Transverse colon (tissue), 4 donors: ENCODE data around the gene UHRF2.

Experiments
- POLR2AphosphoS5 ChIP-seq, 3 donors: sonication (generic); formaldehyde crosslinking; IDR thresholded peaks; one replicate each; pipeline ENCODE4 v1.6.1; 2016; ENCODE audit warnings: antibody characterized with exemption in 3 of 3
- TF ChIP-seq, protein P1 (sequence below), 5 experiments: fragments of 200-600 bp in 3 of 5; fragments of 450-650 bp in 2 of 5; sonication (generic) in 3 of 5; IDR thresholded peaks; 1 replicate in 2 of 5; 2 replicates in 3 of 5; pipeline ENCODE4 v1.5.1; 2016 to 2017; ENCODE audit warnings: antibody characterized with exemption in 5 of 5, inconsistent platforms in 3 of 5, mild to moderate bottlenecking in 2 of 5, moderate library complexity in 1 of 5

DNA sequence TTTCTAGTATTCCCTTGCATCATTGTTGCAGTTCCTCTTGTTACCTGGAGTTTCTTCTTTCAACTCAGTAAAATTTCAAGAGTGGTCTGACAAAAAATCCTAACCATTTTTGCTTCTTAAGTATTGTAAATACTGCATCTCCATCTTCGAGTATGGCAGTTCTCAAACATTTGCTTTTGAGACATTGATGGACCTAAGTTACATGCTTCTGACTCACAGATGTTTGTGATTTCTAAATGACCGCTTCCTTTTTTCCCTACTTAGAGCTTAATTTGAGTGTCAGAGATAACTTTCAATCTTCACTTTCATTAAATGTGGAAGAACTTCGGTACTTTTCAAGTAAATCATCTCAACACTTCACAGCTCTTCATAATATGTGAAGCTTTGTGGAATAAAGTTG is 4.2 kb downstream of the UHRF2 start:
- no peak for TF ChIP-seq POLR2AphosphoS5 (IDR thresholded peaks at IDR 0.05)
- TF ChIP-seq, protein P1, sequence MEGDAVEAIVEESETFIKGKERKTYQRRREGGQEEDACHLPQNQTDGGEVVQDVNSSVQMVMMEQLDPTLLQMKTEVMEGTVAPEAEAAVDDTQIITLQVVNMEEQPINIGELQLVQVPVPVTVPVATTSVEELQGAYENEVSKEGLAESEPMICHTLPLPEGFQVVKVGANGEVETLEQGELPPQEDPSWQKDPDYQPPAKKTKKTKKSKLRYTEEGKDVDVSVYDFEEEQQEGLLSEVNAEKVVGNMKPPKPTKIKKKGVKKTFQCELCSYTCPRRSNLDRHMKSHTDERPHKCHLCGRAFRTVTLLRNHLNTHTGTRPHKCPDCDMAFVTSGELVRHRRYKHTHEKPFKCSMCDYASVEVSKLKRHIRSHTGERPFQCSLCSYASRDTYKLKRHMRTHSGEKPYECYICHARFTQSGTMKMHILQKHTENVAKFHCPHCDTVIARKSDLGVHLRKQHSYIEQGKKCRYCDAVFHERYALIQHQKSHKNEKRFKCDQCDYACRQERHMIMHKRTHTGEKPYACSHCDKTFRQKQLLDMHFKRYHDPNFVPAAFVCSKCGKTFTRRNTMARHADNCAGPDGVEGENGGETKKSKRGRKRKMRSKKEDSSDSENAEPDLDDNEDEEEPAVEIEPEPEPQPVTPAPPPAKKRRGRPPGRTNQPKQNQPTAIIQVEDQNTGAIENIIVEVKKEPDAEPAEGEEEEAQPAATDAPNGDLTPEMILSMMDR (IDR thresholded peaks at IDR 0.05) = no peak
